HepG2 (cell line): ENCODE measurements around the gene NPVF. TPM values are rescaled to one million over a fixed set of nuclear protein-coding genes. Genes with fewer than 3 reads are reported as not detected.

Experiments used
- ATAC-seq: fragments of 200-7000 bp; cut with Tn5 transposase; 3 replicates; pipeline ENCODE4 v1.9.1; 2020; ENCODE audit warnings: mild to moderate bottlenecking, moderate library complexity
- BruUV-seq: library from RNA; stranded (reverse); fragments of 400-500 nt; replicated peaks from 2 replicates; lab custom pipeline; 2021; lab: Mats Ljungman, UMichigan
- CTCF ChIA-PET: fragments of 300-600 bp; formaldehyde crosslinking; extraction: SDS; loops from one replicate; lab custom pipeline; 2021; ENCODE audit warnings: low total read pairs, inconsistent platforms, low intra/inter-chr PET ratio; lab: Yijun Ruan, JAX
- POLR2A ChIA-PET: fragments of 350-600 bp; sonication (Branson Sonifier 250); formaldehyde crosslinking; loops from one replicate; lab custom pipeline; 2020; ENCODE audit warnings: antibody characterized with exemption, inconsistent platforms; lab: Yijun Ruan, JAX
- DNase-seq: peaks from one replicate; pipeline ENCODE4 v3.0.0-alpha.2; 2015; ENCODE audit warnings: low spot score
- FAIRE-seq: peaks from 3 replicates; lab custom pipeline; 2011; peaks lifted over from hg19 to GRCh38; lab: Jason Lieb, UNC
- H2AFZ ChIP-seq: one replicate; pipeline ENCODE4 v1.6.1; 2011; ENCODE audit warnings: low read length, inconsistent platforms
- H3K27ac ChIP-seq: fragments of 300-600 bp; 3 replicates; pipeline ENCODE4 v1.8.0; 2011; ENCODE audit warnings: mixed run types, mild to moderate bottlenecking, mixed read lengths, low read length, inconsistent platforms; ENCODE audit not compliant: insufficient read depth; ENCODE audit errors: extremely low read length
- H3K27me3 ChIP-seq, 2 experiments: fragments of 200-600 bp in 1 of 2; 2 replicates in 1 of 2; 3 replicates in 1 of 2; pipeline versions ENCODE4 v1.6.0 to v1.8.0; 2011; ENCODE audit warnings: low read length in 2 of 2, mild to moderate bottlenecking in 2 of 2, moderate library complexity in 2 of 2, inconsistent platforms in 1 of 2; ENCODE audit not compliant: insufficient read depth in 2 of 2, control insufficient read depth in 1 of 2
- H3K36me3 ChIP-seq, 2 experiments: fragments of 200-600 bp in 1 of 2; replicated peaks in 1 of 2; 2 replicates in 1 of 2; 3 replicates in 1 of 2; pipeline versions ENCODE4 v1.5.1 to v1.8.0; 2011; ENCODE audit warnings: low read length in 2 of 2, inconsistent platforms in 1 of 2; ENCODE audit not compliant: insufficient read depth in 2 of 2, control insufficient read depth in 1 of 2
- H3K4me1 ChIP-seq: 2 replicates; pipeline ENCODE4 v1.5.1; 2012; ENCODE audit warnings: low read length, inconsistent platforms; ENCODE audit not compliant: insufficient read depth
- H3K4me2 ChIP-seq: 2 replicates; pipeline ENCODE4 v1.6.0; 2011; ENCODE audit warnings: low read depth, low read length, inconsistent platforms
- H3K4me3 ChIP-seq, 3 experiments: fragments of 200-600 bp in 1 of 3; sonication (generic), shearing (Covaris generic) in 1 of 3; replicated peaks in 1 of 3; 2 replicates each; pipeline ENCODE4 v1.5.1; 2011 to 2016; ENCODE audit warnings: low read length in 3 of 3, inconsistent platforms in 2 of 3, low read depth in 2 of 3, mild to moderate bottlenecking in 2 of 3, control low read depth in 1 of 3, mixed read lengths in 1 of 3; ENCODE audit not compliant: insufficient read depth in 1 of 3
- H3K79me2 ChIP-seq: one replicate; pipeline ENCODE4 v1.6.1; 2011; ENCODE audit warnings: low read length, inconsistent platforms; ENCODE audit not compliant: insufficient read depth
- H3K9ac ChIP-seq: 2 replicates; pipeline ENCODE4 v1.6.0; 2011; ENCODE audit warnings: mild to moderate bottlenecking, low read depth, low read length, inconsistent platforms; ENCODE audit not compliant: insufficient read depth
- H3K9me3 ChIP-seq: 2 replicates; pipeline ENCODE4 v1.5.1; 2012; ENCODE audit warnings: mild to moderate bottlenecking, low read length
- H4K20me1 ChIP-seq: 2 replicates; pipeline ENCODE4 v1.6.0; 2011; ENCODE audit warnings: inconsistent platforms, mild to moderate bottlenecking, low read length, moderate library complexity; ENCODE audit not compliant: insufficient read depth
- AKNA ChIP-seq: sonication (generic); formaldehyde crosslinking; IDR thresholded peaks from 2 replicates; pipeline ENCODE4 v1.4.0; 2020; ENCODE audit warnings: missing genetic modification reagents, borderline replicate concordance
- ARNT ChIP-seq: fragments of 450-650 bp; IDR thresholded peaks from 2 replicates; pipeline ENCODE4 v1.6.1; 2017
- CTCF ChIP-seq: sonication (generic); formaldehyde crosslinking; IDR thresholded peaks from 2 replicates; pipeline ENCODE4 v1.5.0; 2020; ENCODE audit warnings: mild to moderate bottlenecking, missing genetic modification reagents, moderate library complexity
- MIXL1 ChIP-seq: IDR thresholded peaks from 2 replicates; pipeline ENCODE4 v1.6.1; 2016
- RAD21 ChIP-seq: fragments of 450-650 bp; formaldehyde crosslinking; IDR thresholded peaks from 2 replicates; pipeline ENCODE4 v1.5.0; 2020; ENCODE audit warnings: mild to moderate bottlenecking
- SMC3 ChIP-seq: IDR thresholded peaks from 2 replicates; pipeline ENCODE4 v1.6.1; 2011; ENCODE audit warnings: low read length, improper control_type of control experiment
- STAG1 ChIP-seq: sonication (generic); formaldehyde crosslinking; IDR thresholded peaks from 2 replicates; pipeline ENCODE4 v1.4.0; 2020; ENCODE audit warnings: missing genetic modification reagents
- ZNF512 ChIP-seq: sonication (generic); formaldehyde crosslinking; IDR thresholded peaks from 2 replicates; pipeline ENCODE4 v1.4.0; 2020; ENCODE audit warnings: mild to moderate bottlenecking, missing genetic modification reagents
- WGBS: methylation state at CpG from one replicate; pipeline ENCODE4 v1.1.6; 2017; ENCODE audit warnings: low lambda C conversion rate; 5-methylcytosine and 5-hydroxymethylcytosine counted together
- in situ Hi-C: cut with HindIII; loops from 2 replicates; pipeline ENCODE4 v1.10.0; 2017; ENCODE audit warnings: low pct_unique_long_range_greater_than_20kb; ENCODE audit not compliant: extremely low pct_ligation_motif_present
- intact Hi-C: fragments of 100-400 bp; cut with micrococcal nuclease; formaldehyde crosslinking; loops from one replicate; pipeline ENCODE4 v1.10.0; 2022; ENCODE audit not compliant: unreplicated experiment
- polyA plus RNA-seq, 8 experiments: library from polyadenylated mRNA; depleted of rRNA in 3 of 8; stranded (reverse) in 7 of 8; unstranded in 1 of 8; fragments of >200 nt; fragmentation: Illumina TruSeq in 4 of 8; extraction: Trizol in 4 of 8; gene quantifications; 2 replicates each; pipeline versions ENCODE4 v1.2.1 to v1.2.3, GENCODE V29; 2011 to 2016; ENCODE audit warnings: low read depth in 4 of 8, missing spikeins in 1 of 8, mixed read lengths in 1 of 8; ENCODE audit not compliant: insufficient read depth in 1 of 8
- total RNA-seq, 5 experiments: library from RNA; depleted of rRNA; stranded (reverse); fragments of >200 nt; fragmentation: Illumina TruSeq; extraction: Trizol; gene quantifications; 2 replicates each; pipeline ENCODE4 v1.2.3, GENCODE V29; 2016; ENCODE audit warnings: low read depth in 1 of 5

The NPVF gene
- total and polyA plus RNA-seq, 2 of the 13 experiments (the other 11 are each of a cell fraction or from before 2014, with no cell fraction given), result not detected

GRCh38 chr7:25259487-25260243 lies 31.4 kb upstream of the NPVF start:
- H3K9me3 ChIP-seq, result no peaks in the 10 kb centered on the region
- 17% methylated on average over 13 of the region's 13 CpGs for WGBS
- no TSS peak for BruUV-seq
- peak; percentile 68 for FAIRE-seq
- no peaks in the 10 kb centered on the region for H3K79me2 ChIP-seq
- no peaks in the 10 kb centered on the region for H4K20me1 ChIP-seq
- in situ Hi-C loops (loop anchor here (5.0 kb wide), 3 partner anchors 128 to 593 kb away; no protein-coding TSS in a partner anchor), intact Hi-C loops (loop anchor here (1.0 kb wide), 3 partner anchors 130 to 592 kb away; no protein-coding TSS in a partner anchor)
- no peak overlapping the region for H2AFZ ChIP-seq
- TF ChIP-seq RAD21 (CRISPR knock-in tag) (peak; percentile 77), ZNF512 (CRISPR knock-in tag) (peak; percentile 90), AKNA (CRISPR knock-in tag) (no peak), STAG1 (CRISPR knock-in tag) (peak; percentile 86), MIXL1 (CRISPR knock-in tag) (0 out of 2 replicates have a peak, but pooled peaks have one; percentile 15), ARNT (no peak), SMC3 (peak; percentile 79), CTCF (peak; percentile 86)
- TF ChIP-seq, all 625 proteins: peak for 6
- Histone ChIP-seq H3K9ac (no peak overlapping the region), H3K4me3 (no peak overlapping the region), H3K27me3 (no peaks in the 10 kb centered on the region; a peak in 1 of 5 replicates), H3K36me3 (no peaks in the 10 kb centered on the region), H3K27ac (no peak overlapping the region), H3K4me1 (no peaks in the 10 kb centered on the region), H3K4me2 (no peak overlapping the region)
- CTCF ChIA-PET, result interaction anchor here (0.8 to 5.2 kb wide), 5 partner anchors 130 to 595 kb away, joined by 3 to 115 read pairs (median 10); no protein-coding TSS in a partner anchor
- peak; percentile 90 for ATAC-seq
- peak; percentile 74 for DNase-seq
- POLR2A ChIA-PET, result no interaction called here
